ENCODE measurements around the gene SHTN1.

- no peak for TF ChIP-seq POLR2A (IDR thresholded peaks at IDR 0.05; ENCODE audit: low read depth, low read length)
- TF ChIP-seq POLR2AphosphoS5 (IDR thresholded peaks at IDR 0.05; ENCODE audit: low read depth, low read length), result no peak
- TF ChIP-seq TAF1 (IDR thresholded peaks at IDR 0.05; ENCODE audit: low read depth, low read length), result no peak
- no peak for TF ChIP-seq SPI1 (IDR thresholded peaks at IDR 0.05; ENCODE audit: low read depth, low read length)
- TF ChIP-seq POU2F2 (IDR thresholded peaks at IDR 0.05; ENCODE audit: low read depth, low read length), result no peak
- TF ChIP-seq PAX5 (IDR thresholded peaks at IDR 0.05; ENCODE audit: insufficient read depth, low read length, severe bottlenecking), result no peak
These were observed 164.5 kb downstream of the SHTN1 start for GRCh38 chr10:116840389-116841075.

Data from GM12891 (cell line).